Caco-2 (cell line): Measurements from ENCODE around the gene STK16. TPM values are rescaled to one million over a fixed set of nuclear protein-coding genes. Genes with fewer than 3 reads are reported as not detected.
A peak's percentile ranks its signal among the peaks of the same experiment; 100 is the strongest.

ENCODE experiments used
- BruUV-seq: library from RNA; stranded (reverse); fragments of 400-500 nt; replicated peaks from 2 replicates; lab custom pipeline; 2021; lab: Mats Ljungman, UMichigan
- CTCF ChIA-PET: fragments of 300-600 bp; sonication (Branson Sonifier 250); formaldehyde crosslinking; loops from one replicate; lab custom pipeline; 2022; ENCODE audit warnings: antibody characterized with exemption; lab: Charles Lee
- POLR2A ChIA-PET: fragments of 300-600 bp; sonication (Branson Sonifier 250); formaldehyde crosslinking; loops from one replicate; lab custom pipeline; 2022; ENCODE audit warnings: antibody characterized with exemption; lab: Charles Lee
- DNase-seq, 2 experiments: peaks; one replicate each; pipeline versions ENCODE4 v3.0.0 to v3.0.0-alpha.2; 2020 to 2022
- H3K27me3 ChIP-seq: replicated peaks from 2 replicates; pipeline ENCODE4 v1.6.0; 2011; ENCODE audit warnings: low read length; ENCODE audit not compliant: control insufficient read depth, insufficient read depth
- H3K36me3 ChIP-seq: 2 replicates; pipeline ENCODE4 v1.5.1; 2011; ENCODE audit warnings: low read length; ENCODE audit not compliant: control insufficient read depth, insufficient read depth
- H3K4me1 ChIP-seq: fragments of 250-450 bp; sonication (Bioruptor Pico); 2 replicates; pipeline ENCODE4 v1.5.1; 2020; ENCODE audit warnings: mild to moderate bottlenecking
- H3K4me3 ChIP-seq: 2 replicates; pipeline ENCODE4 v1.5.1; 2011; ENCODE audit warnings: low read depth, mild to moderate bottlenecking, control low read depth, low read length
- H3K9me3 ChIP-seq: fragments of 250-450 bp; sonication (Bioruptor Pico); 2 replicates; pipeline ENCODE4 v1.5.1; 2020; ENCODE audit warnings: mild to moderate bottlenecking, moderate library complexity
- H3K27ac Mint-ChIP-seq: one replicate; pipeline ENCODE4 v1.8.0; 2022; ENCODE audit warnings: mixed read lengths; ENCODE audit not compliant: unreplicated experiment
- H3K27me3 Mint-ChIP-seq: one replicate; pipeline ENCODE4 v1.8.0; 2022; ENCODE audit warnings: mixed read lengths; ENCODE audit not compliant: insufficient read depth, unreplicated experiment
- H3K36me3 Mint-ChIP-seq: one replicate; pipeline ENCODE4 v1.8.0; 2022; ENCODE audit warnings: mild to moderate bottlenecking, mixed read lengths; ENCODE audit not compliant: insufficient read depth, unreplicated experiment
- H3K4me1 Mint-ChIP-seq: one replicate; pipeline ENCODE4 v1.8.0; 2022; ENCODE audit warnings: low read depth, mixed read lengths; ENCODE audit not compliant: unreplicated experiment
- H3K4me3 Mint-ChIP-seq: one replicate; pipeline ENCODE4 v1.8.0; 2022; ENCODE audit warnings: mild to moderate bottlenecking, moderate library complexity, mixed read lengths; ENCODE audit not compliant: unreplicated experiment
- H3K9me3 Mint-ChIP-seq: one replicate; pipeline ENCODE4 v1.8.0; 2022; ENCODE audit warnings: mixed read lengths; ENCODE audit not compliant: unreplicated experiment
- CTCF ChIP-seq, 2 experiments: fragments of 200-600 bp in 1 of 2; IDR thresholded peaks; 1 replicate in 1 of 2; 2 replicates in 1 of 2; pipeline versions ENCODE4 v1.5.1 to v1.8.0; 2011 to 2022; ENCODE audit warnings: antibody characterized with exemption in 1 of 2, control low read depth in 1 of 2, inconsistent platforms in 1 of 2, low read depth in 1 of 2, low read length in 1 of 2, mild to moderate bottlenecking in 1 of 2, moderate library complexity in 1 of 2; ENCODE audit not compliant: insufficient read depth in 1 of 2, severe bottlenecking in 1 of 2, unreplicated experiment in 1 of 2
- intact Hi-C: fragments of 100-400 bp; cut with micrococcal nuclease; formaldehyde crosslinking; loops from one replicate; pipeline ENCODE4 v1.10.0; 2022; ENCODE audit not compliant: unreplicated experiment
- total RNA-seq: library from RNA; stranded (reverse); gene quantifications from 2 replicates; pipeline ENCODE4 v1.2.3, GENCODE V29; 2022

The STK16 gene
- total RNA-seq, 1 experiment from 2014 or later = 26.6 TPM

- Histone ChIP-seq H3K4me3 (no peak overlapping the region), H3K36me3 (no peaks in the 10 kb centered on the region), H3K9me3 (no peaks in the 10 kb centered on the region), H3K27me3 (no peaks in the 10 kb centered on the region; the same call in none of the 2 replicates), H3K4me1 (peaks cover 4% of the 10 kb centered on the region; the same call in 1 of the 2 replicates)
- intact Hi-C loops = loop anchor here (5.0 kb wide), 1 partner anchor 240 kb away; no protein-coding TSS in a partner anchor
- no TSS peak for BruUV-seq
- CTCF ChIA-PET = interaction anchor here (0.6 to 2.6 kb wide), 3 partner anchors 22 to 590 kb away, joined by 3 to 29 read pairs (median 25); no protein-coding TSS in a partner anchor
- no peaks in the 10 kb centered on the region for H3K4me1 Mint-ChIP-seq
- POLR2A ChIA-PET = no interaction called here
- no peak for TF ChIP-seq CTCF (IDR thresholded peaks at IDR 0.05; ENCODE audit: insufficient read depth in 1 of 2, low read depth in 1 of 2, low read length in 1 of 2, severe bottlenecking in 1 of 2, unreplicated experiment in 1 of 2)
- H3K27me3 Mint-ChIP-seq = peaks cover 8% of the 10 kb centered on the region
- H3K27ac Mint-ChIP-seq = no peak overlapping the region
- H3K4me3 Mint-ChIP-seq = no peak overlapping the region
- H3K36me3 Mint-ChIP-seq = peaks cover 5% of the 10 kb centered on the region
- DNase-seq = no peak
- no peaks in the 10 kb centered on the region for H3K9me3 Mint-ChIP-seq
These were observed 51.5 kb downstream of the STK16 start for GRCh38 chr2:219296631-219297391.

- peaks cover 5% of the 10 kb centered on the region for H3K36me3 Mint-ChIP-seq
- Histone ChIP-seq H3K4me1 (peaks cover 4% of the 10 kb centered on the region; the same call in 1 of the 2 replicates), H3K4me3 (no peak overlapping the region), H3K36me3 (no peaks in the 10 kb centered on the region), H3K9me3 (no peaks in the 10 kb centered on the region), H3K27me3 (no peaks in the 10 kb centered on the region; the same call in none of the 2 replicates)
- no peaks in the 10 kb centered on the region for H3K9me3 Mint-ChIP-seq
- POLR2A ChIA-PET = no interaction called here
- H3K27me3 Mint-ChIP-seq = peaks cover 8% of the 10 kb centered on the region
- no peak for TF ChIP-seq CTCF (IDR thresholded peaks at IDR 0.05; ENCODE audit: insufficient read depth in 1 of 2, low read depth in 1 of 2, low read length in 1 of 2, severe bottlenecking in 1 of 2, unreplicated experiment in 1 of 2)
- CTCF ChIA-PET = no interaction called here
- intact Hi-C loops = loop anchor here (1.0 to 5.0 kb wide), 5 partner anchors 8 to 241 kb away; partner anchors contain the start of genes DNPEP and NHEJ1
- H3K27ac Mint-ChIP-seq = no peak overlapping the region
- no peak for DNase-seq
- BruUV-seq = no TSS peak
- no peak overlapping the region for H3K4me3 Mint-ChIP-seq
- H3K4me1 Mint-ChIP-seq = no peaks in the 10 kb centered on the region
These were observed 52.6 kb downstream of the STK16 start for GRCh38 chr2:219297766-219298456.

- Mint-ChIP-seq H3K27me3 (peaks cover 13% of the 10 kb centered on the region), H3K36me3 (peaks cover 5% of the 10 kb centered on the region), H3K4me1 (no peaks in the 10 kb centered on the region), H3K27ac (no peak overlapping the region), H3K4me3 (no peak overlapping the region), H3K9me3 (no peaks in the 10 kb centered on the region)
- intact Hi-C loops = loop anchor here (1.0 to 5.0 kb wide), 5 partner anchors 7 to 242 kb away; partner anchors contain the start of genes DNPEP and NHEJ1
- ChIA-PET CTCF (interaction anchor here (0.9 kb wide), 1 partner anchor 140 kb away, joined by 3 read pairs; no protein-coding TSS in a partner anchor), POLR2A (interaction anchor here (0.5 kb wide), 1 partner anchor 89 kb away, joined by 5 read pairs; no protein-coding TSS in a partner anchor)
- Histone ChIP-seq H3K36me3 (no peaks in the 10 kb centered on the region), H3K9me3 (no peaks in the 10 kb centered on the region), H3K27me3 (no peaks in the 10 kb centered on the region; the same call in none of the 2 replicates), H3K4me3 (no peak overlapping the region), H3K4me1 (peaks cover 4% of the 10 kb centered on the region; the same call in 1 of the 2 replicates)
- BruUV-seq = no TSS peak
- peak; percentile 96 to 97 for TF ChIP-seq CTCF (IDR thresholded peaks at IDR 0.05; ENCODE audit: insufficient read depth in 1 of 2, low read depth in 1 of 2, low read length in 1 of 2, severe bottlenecking in 1 of 2, unreplicated experiment in 1 of 2)
- peak; percentile 86 to 94 for DNase-seq
These were observed 53.6 kb downstream of the STK16 start for GRCh38 chr2:219298759-219299371.
